ENCODE data around the gene HDAC7. TPM values are rescaled to one million over a fixed set of nuclear protein-coding genes. Genes with fewer than 3 reads are reported as not detected.

The HDAC7 gene
- total and polyA plus RNA-seq, 2 experiments from 2014 or later, result 41.3 to 60.1 TPM

DNA sequence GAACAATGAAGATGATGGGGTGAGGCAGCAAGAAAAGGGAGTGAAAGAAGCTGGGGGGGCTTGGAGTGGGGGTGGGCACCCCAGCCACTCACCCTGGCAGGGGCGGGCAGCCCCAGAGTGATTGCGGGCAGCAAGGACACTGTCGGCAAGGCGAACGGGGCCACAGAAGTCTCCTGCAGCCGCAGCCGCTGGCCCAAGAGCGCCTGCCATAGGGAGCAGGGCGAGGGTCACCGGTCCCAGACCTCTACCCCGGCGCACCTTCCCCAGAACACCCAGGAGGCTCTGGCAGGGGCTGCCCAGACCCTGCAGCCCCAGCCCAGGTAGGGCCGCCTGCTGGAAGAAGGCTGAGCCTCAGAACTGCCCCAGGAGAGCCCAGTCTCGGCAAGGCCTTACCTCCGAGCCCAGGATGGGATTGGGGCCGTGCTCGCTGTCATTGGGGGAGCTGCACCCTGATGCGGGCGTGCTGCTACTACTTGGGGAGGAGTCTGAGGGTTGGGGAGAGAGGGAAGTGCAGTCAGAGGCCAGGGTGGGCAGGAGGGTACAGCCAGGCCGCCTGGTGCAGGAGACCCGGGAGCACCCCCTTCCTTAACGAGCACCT is 23.8 kb downstream of the HDAC7 start:
- ATAC-seq (no peak), DNase-seq (ENCODE audit: low spot score) (no peak)
- Histone ChIP-seq H3K4me2 (no peak overlapping the region), H4K20me1 (replicated peaks; ENCODE audit: insufficient read depth) (peaks cover under 1% of the 10 kb centered on the region; the same call in 1 of the 2 replicates), H3K27me3 (ENCODE audit: insufficient read depth) (no peaks in the 10 kb centered on the region), H3K9me2 (ENCODE audit: insufficient read depth) (no peaks in the 10 kb centered on the region), H3K79me2 (replicated peaks; ENCODE audit: insufficient read depth) (peaks cover 5% of the 10 kb centered on the region), H3K4me1 (ENCODE audit: insufficient read depth) (no peaks in the 10 kb centered on the region; the same call in 1 of the 2 replicates), H3K27ac (ENCODE audit: low read depth) (no peak overlapping the region), H3K36me3 (ENCODE audit: insufficient read depth) (peaks cover 10% of the 10 kb centered on the region), H3K4me3 (no peak overlapping the region), H2AFZ (no peak overlapping the region), H3F3A (replicated peaks; ENCODE audit: low read depth) (no peaks in the 10 kb centered on the region)
- no peaks in the 10 kb centered on the region; the same call in 2 of the 3 replicates for H3K9me3 Mint-ChIP-seq
- peaks cover 41% of the 10 kb centered on the region for H3K36me3 Mint-ChIP-seq (ENCODE audit: low read depth)
- peaks cover 24% of the 10 kb centered on the region for H3K4me1 Mint-ChIP-seq
- no peak for TF ChIP-seq JUNB (IDR thresholded peaks at IDR 0.05; ENCODE audit: unreplicated experiment)
- TF ChIP-seq, protein P1, sequence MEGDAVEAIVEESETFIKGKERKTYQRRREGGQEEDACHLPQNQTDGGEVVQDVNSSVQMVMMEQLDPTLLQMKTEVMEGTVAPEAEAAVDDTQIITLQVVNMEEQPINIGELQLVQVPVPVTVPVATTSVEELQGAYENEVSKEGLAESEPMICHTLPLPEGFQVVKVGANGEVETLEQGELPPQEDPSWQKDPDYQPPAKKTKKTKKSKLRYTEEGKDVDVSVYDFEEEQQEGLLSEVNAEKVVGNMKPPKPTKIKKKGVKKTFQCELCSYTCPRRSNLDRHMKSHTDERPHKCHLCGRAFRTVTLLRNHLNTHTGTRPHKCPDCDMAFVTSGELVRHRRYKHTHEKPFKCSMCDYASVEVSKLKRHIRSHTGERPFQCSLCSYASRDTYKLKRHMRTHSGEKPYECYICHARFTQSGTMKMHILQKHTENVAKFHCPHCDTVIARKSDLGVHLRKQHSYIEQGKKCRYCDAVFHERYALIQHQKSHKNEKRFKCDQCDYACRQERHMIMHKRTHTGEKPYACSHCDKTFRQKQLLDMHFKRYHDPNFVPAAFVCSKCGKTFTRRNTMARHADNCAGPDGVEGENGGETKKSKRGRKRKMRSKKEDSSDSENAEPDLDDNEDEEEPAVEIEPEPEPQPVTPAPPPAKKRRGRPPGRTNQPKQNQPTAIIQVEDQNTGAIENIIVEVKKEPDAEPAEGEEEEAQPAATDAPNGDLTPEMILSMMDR (conservative IDR thresholded peaks at IDR 0.05; ENCODE audit: low read depth in 2 of 2), result no peak
- no peak for TF ChIP-seq ZNF114 (CRISPR knock-in tag; IDR thresholded peaks at IDR 0.05)
- no peak for TF ChIP-seq ZNF331 (CRISPR knock-in tag; IDR thresholded peaks at IDR 0.05; ENCODE audit: low read depth)
- TF ChIP-seq CREB1 (CRISPR knock-in tag; IDR thresholded peaks at IDR 0.05; ENCODE audit: low read depth), result no peak
- no peak overlapping the region for H3K4me3 Mint-ChIP-seq
- H3K27me3 Mint-ChIP-seq (ENCODE audit: insufficient read depth, low read depth, poor library complexity), result peaks cover 7% of the 10 kb centered on the region
- no peak overlapping the region for H3K27ac Mint-ChIP-seq

DNA sequence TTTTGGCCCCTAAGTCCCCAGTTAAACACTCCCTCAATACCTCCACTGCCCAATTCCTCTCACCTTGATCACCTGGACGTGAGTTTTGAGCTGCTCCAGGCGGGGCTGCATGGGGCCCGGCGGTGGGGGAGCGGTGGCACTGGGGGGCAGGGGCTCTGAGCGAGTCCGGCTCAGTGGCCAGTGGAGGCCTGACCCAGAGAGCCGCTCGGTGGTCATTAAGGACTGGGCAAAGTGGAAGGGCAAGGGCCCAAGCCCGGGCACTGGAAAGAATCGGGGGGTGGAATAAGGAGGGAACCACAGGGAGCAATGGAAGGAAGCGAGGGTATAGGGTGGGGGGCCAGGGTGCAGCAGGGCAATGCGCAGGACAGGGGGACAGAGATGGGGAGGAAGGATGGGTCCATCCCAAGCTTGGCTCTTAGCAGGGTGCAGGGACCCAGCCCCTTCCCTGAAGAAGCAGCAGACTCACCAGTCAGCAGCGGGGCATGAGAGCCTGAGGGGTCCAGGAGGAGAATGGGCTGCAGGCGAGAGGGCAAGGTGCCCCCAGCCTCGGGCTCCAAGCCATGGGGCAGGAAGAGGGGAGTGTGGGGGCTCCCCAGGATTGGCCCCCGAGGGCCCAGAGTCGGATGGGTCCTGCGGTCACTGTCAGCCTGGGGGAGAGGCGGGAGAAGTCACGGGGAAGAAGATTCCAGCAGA is 24.4 kb downstream of the HDAC7 start:
- peaks cover 10% of the 10 kb centered on the region for H3K36me3 ChIP-seq (ENCODE audit: insufficient read depth)
- no peak overlapping the region for H3K4me3 ChIP-seq
- DNase-seq (ENCODE audit: low spot score) (no peak), ATAC-seq (no peak)
- H3K36me3 Mint-ChIP-seq (ENCODE audit: low read depth), result peaks cover 48% of the 10 kb centered on the region
- H3K27ac ChIP-seq (ENCODE audit: low read depth), result no peak overlapping the region
- H3K79me2 ChIP-seq (replicated peaks; ENCODE audit: insufficient read depth), result no peaks in the 10 kb centered on the region; the same call in 1 of the 2 replicates
- H3K4me1 Mint-ChIP-seq, result peaks cover 18% of the 10 kb centered on the region
- no peak overlapping the region for H2AFZ ChIP-seq
- H3K9me2 ChIP-seq (ENCODE audit: insufficient read depth), result no peaks in the 10 kb centered on the region
- H3K9me3 Mint-ChIP-seq, result no peaks in the 10 kb centered on the region; the same call in 2 of the 3 replicates
- H3K4me2 ChIP-seq, result no peak overlapping the region
- no peaks in the 10 kb centered on the region for H3K4me1 ChIP-seq (ENCODE audit: insufficient read depth)
- no peak overlapping the region for H3K4me3 Mint-ChIP-seq
- H3K27ac Mint-ChIP-seq, result no peak overlapping the region
- H4K20me1 ChIP-seq (replicated peaks; ENCODE audit: insufficient read depth), result no peaks in the 10 kb centered on the region
- H3K27me3 Mint-ChIP-seq (ENCODE audit: insufficient read depth, low read depth, poor library complexity), result peaks cover 13% of the 10 kb centered on the region
- no peaks in the 10 kb centered on the region for H3F3A ChIP-seq (replicated peaks; ENCODE audit: low read depth)
- H3K27me3 ChIP-seq (ENCODE audit: insufficient read depth), result no peaks in the 10 kb centered on the region
- TF ChIP-seq, protein P1 (conservative IDR thresholded peaks at IDR 0.05; ENCODE audit: low read depth in 2 of 2), result no peak
- TF ChIP-seq EZH2phosphoT487 (IDR thresholded peaks at IDR 0.05; ENCODE audit: unreplicated experiment) (no peak), POLR2AphosphoS5 (IDR thresholded peaks at IDR 0.05; ENCODE audit: low read depth) (no peak), NANOG (IDR thresholded peaks at IDR 0.05; ENCODE audit: borderline replicate concordance) (no peak), JUNB (IDR thresholded peaks at IDR 0.05; ENCODE audit: unreplicated experiment) (no peak), CREB1 (CRISPR knock-in tag; IDR thresholded peaks at IDR 0.05; ENCODE audit: low read depth) (no peak), ZNF331 (CRISPR knock-in tag; IDR thresholded peaks at IDR 0.05; ENCODE audit: low read depth) (no peak), EZH2 (IDR thresholded peaks at IDR 0.05; ENCODE audit: low read depth, unreplicated experiment) (no peak)
- TF ChIP-seq, protein P2, sequence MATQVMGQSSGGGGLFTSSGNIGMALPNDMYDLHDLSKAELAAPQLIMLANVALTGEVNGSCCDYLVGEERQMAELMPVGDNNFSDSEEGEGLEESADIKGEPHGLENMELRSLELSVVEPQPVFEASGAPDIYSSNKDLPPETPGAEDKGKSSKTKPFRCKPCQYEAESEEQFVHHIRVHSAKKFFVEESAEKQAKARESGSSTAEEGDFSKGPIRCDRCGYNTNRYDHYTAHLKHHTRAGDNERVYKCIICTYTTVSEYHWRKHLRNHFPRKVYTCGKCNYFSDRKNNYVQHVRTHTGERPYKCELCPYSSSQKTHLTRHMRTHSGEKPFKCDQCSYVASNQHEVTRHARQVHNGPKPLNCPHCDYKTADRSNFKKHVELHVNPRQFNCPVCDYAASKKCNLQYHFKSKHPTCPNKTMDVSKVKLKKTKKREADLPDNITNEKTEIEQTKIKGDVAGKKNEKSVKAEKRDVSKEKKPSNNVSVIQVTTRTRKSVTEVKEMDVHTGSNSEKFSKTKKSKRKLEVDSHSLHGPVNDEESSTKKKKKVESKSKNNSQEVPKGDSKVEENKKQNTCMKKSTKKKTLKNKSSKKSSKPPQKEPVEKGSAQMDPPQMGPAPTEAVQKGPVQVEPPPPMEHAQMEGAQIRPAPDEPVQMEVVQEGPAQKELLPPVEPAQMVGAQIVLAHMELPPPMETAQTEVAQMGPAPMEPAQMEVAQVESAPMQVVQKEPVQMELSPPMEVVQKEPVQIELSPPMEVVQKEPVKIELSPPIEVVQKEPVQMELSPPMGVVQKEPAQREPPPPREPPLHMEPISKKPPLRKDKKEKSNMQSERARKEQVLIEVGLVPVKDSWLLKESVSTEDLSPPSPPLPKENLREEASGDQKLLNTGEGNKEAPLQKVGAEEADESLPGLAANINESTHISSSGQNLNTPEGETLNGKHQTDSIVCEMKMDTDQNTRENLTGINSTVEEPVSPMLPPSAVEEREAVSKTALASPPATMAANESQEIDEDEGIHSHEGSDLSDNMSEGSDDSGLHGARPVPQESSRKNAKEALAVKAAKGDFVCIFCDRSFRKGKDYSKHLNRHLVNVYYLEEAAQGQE (IDR thresholded peaks at IDR 0.05; ENCODE audit: unreplicated experiment), result no peak
- TF ChIP-seq, protein P3, sequence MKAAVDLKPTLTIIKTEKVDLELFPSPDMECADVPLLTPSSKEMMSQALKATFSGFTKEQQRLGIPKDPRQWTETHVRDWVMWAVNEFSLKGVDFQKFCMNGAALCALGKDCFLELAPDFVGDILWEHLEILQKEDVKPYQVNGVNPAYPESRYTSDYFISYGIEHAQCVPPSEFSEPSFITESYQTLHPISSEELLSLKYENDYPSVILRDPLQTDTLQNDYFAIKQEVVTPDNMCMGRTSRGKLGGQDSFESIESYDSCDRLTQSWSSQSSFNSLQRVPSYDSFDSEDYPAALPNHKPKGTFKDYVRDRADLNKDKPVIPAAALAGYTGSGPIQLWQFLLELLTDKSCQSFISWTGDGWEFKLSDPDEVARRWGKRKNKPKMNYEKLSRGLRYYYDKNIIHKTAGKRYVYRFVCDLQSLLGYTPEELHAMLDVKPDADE (IDR thresholded peaks at IDR 0.05), result no peak

Measured in GM23338 (cell line).